ENCODE measurements around the gene ZEB2. TPM values are rescaled to one million over a fixed set of nuclear protein-coding genes. Genes with fewer than 3 reads are reported as not detected.

Gene ZEB2
- total and polyA plus RNA-seq, 2 donors (not counting 3 experiments of a cell fraction or from before 2014, with no cell fraction given) = 17.9 to 49.6 TPM

DNA sequence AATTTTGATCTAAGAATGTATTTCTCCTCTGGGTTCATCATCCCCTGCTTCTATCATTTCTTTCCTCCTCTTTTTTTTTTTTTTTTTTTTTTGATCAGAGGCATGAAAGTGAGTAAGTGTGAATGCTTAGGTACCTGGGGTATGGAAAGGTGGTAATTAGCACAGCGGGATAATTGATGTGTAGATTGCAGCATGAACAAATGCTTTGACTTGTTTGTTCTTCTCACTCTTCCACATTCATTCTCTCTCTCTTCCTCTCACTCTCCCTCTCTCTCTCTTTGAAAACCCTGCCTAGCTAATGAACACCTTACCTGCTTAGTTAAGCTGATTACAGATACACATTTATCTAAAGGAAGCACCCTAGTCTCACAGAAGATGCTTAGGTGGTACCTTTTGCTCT lies 74.7 kb downstream of the ZEB2 start:
- no peak for TF ChIP-seq EZH2 (IDR thresholded peaks at IDR 0.05; ENCODE audit: borderline replicate concordance, low read depth, low read length, severe bottlenecking)
- TF ChIP-seq FOS (IDR thresholded peaks at IDR 0.05; ENCODE audit: borderline replicate concordance, insufficient read depth, low read length) = no peak
- no peak for TF ChIP-seq MAX (IDR thresholded peaks at IDR 0.05; ENCODE audit: insufficient read depth, insufficient read length)
- no peak for TF ChIP-seq POLR2A (IDR thresholded peaks at IDR 0.05; ENCODE audit: low read depth, low read length)
- TF ChIP-seq JUN (IDR thresholded peaks at IDR 0.05; ENCODE audit: borderline replicate concordance, insufficient read depth, insufficient read length, low read depth) = no peak
- no peak for TF ChIP-seq GATA2 (IDR thresholded peaks at IDR 0.05; ENCODE audit: insufficient read depth, insufficient read length, low read depth, low read length)
- TF ChIP-seq, protein P1, sequence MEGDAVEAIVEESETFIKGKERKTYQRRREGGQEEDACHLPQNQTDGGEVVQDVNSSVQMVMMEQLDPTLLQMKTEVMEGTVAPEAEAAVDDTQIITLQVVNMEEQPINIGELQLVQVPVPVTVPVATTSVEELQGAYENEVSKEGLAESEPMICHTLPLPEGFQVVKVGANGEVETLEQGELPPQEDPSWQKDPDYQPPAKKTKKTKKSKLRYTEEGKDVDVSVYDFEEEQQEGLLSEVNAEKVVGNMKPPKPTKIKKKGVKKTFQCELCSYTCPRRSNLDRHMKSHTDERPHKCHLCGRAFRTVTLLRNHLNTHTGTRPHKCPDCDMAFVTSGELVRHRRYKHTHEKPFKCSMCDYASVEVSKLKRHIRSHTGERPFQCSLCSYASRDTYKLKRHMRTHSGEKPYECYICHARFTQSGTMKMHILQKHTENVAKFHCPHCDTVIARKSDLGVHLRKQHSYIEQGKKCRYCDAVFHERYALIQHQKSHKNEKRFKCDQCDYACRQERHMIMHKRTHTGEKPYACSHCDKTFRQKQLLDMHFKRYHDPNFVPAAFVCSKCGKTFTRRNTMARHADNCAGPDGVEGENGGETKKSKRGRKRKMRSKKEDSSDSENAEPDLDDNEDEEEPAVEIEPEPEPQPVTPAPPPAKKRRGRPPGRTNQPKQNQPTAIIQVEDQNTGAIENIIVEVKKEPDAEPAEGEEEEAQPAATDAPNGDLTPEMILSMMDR (IDR thresholded peaks at IDR 0.05; ENCODE audit: extremely low read depth in 1 of 2, insufficient read depth in 1 of 2, low read depth in 1 of 2, low read length in 2 of 2) = no peak
- no peak for TF ChIP-seq MYC (IDR thresholded peaks at IDR 0.05; ENCODE audit: low read depth, low read length)
- no peak for TF ChIP-seq POLR2AphosphoS5 (IDR thresholded peaks at IDR 0.05; ENCODE audit: insufficient read depth, low read depth, low read length)
- CTCF ChIA-PET = interaction anchor here (2.4 kb wide), 1 partner anchor 8 kb away, joined by 8 read pairs; no protein-coding TSS in a partner anchor
- intact Hi-C loops (cut with micrococcal nuclease) = no loop called here
- Histone ChIP-seq H3K27me3 (ENCODE audit: control insufficient read depth in 2 of 2, insufficient read depth in 2 of 2, low read length in 2 of 2) (no peaks in the 10 kb centered on the region), H3K9me3 (replicated peaks; ENCODE audit: control insufficient read depth, insufficient read depth, low read length) (no peaks in the 10 kb centered on the region), H3K36me3 (ENCODE audit: control insufficient read depth in 2 of 2, extremely low read depth in 1 of 2, insufficient read depth in 2 of 2, low read length in 2 of 2) (peaks cover 0 to 2% of the 10 kb centered on the region in 2 experiments), H2AFZ (ENCODE audit: low read depth, low read length) (no peak overlapping the region), H3K79me2 (ENCODE audit: control insufficient read depth, insufficient read depth, low read length) (peaks cover 9% of the 10 kb centered on the region), H3K4me3 (replicated peaks in 1 of 3; ENCODE audit: insufficient read depth in 1 of 3, low read depth in 1 of 3, low read length in 3 of 3) (no peak overlapping the region), H3K9ac (replicated peaks; ENCODE audit: extremely low read depth, insufficient read depth, low read length) (no peak overlapping the region), H3K4me1 (ENCODE audit: control insufficient read depth, extremely low read depth, insufficient read depth, low read length) (peaks cover 12% of the 10 kb centered on the region), H3K9me1 (replicated peaks; ENCODE audit: control insufficient read depth, extremely low read depth, insufficient read depth, low read length) (no peaks in the 10 kb centered on the region), H3K27ac (ENCODE audit: insufficient read depth, low read depth, low read length) (no peak overlapping the region), H4K20me1 (replicated peaks; ENCODE audit: control insufficient read depth, extremely low read depth, insufficient read depth, low read length) (no peaks in the 10 kb centered on the region), H3K4me2 (ENCODE audit: insufficient read depth, low read length) (no peak overlapping the region)
- POLR2A ChIA-PET = no interaction called here
- no peak for FAIRE-seq
- no peak for DNase-seq (ENCODE audit: low read depth, low spot score)
- BruUV-seq (replicated peaks) = no TSS peak
- dilution Hi-C loops (cut with MboI; ENCODE audit: extremely low pct_ligation_motif_present, low sequenced_read_pairs) = no loop called here

Measured in endothelial cell of umbilical vein (primary cell).